ENCODE measurements around the gene FAM222B.
"Not testable (repeated sequence)": the region's sequence is repeated elsewhere in the genome, so short reads cannot be mapped to it uniquely, and the experiment has no call there.

FAM222B gene

GRCh38 chr17:28744972-28745785, 97.4 kb downstream of the FAM222B start:
- FAIRE-seq: no peak

- FAIRE-seq: no peak
These were observed 98.3 kb downstream of the FAM222B start for GRCh38 chr17:28744104-28744971.

GRCh38 chr17:28743243-28744103, 99.1 kb downstream of the FAM222B start, which contains the start of gene TRAF4:
Gene TRAF4 (plus strand): TSS chr17:28744011. CDS start chr17:28744113, 102 bp downstream.
- no peak for FAIRE-seq

- no peak for FAIRE-seq
These were observed 100.9 kb downstream of the FAM222B start for GRCh38 chr17:28741358-28742349.

- FAIRE-seq: no peak
These were observed 101.9 kb downstream of the FAM222B start for GRCh38 chr17:28740406-28741357.

GRCh38 chr17:28738680-28739384, 103.8 kb downstream of the FAM222B start:
- FAIRE-seq: no peak

GRCh38 chr17:28737770-28738679, 104.6 kb downstream of the FAM222B start:
- FAIRE-seq: no peak

- no peak for FAIRE-seq
These were observed 105.3 kb downstream of the FAM222B start for GRCh38 chr17:28737316-28737715.

- FAIRE-seq: not testable (repeated sequence)
These were observed 106.4 kb downstream of the FAM222B start for GRCh38 chr17:28735913-28736769.

- no peak for FAIRE-seq
These were observed 107.3 kb downstream of the FAM222B start for GRCh38 chr17:28735242-28735722.

- FAIRE-seq: no peak
These were observed 107.8 kb downstream of the FAM222B start for GRCh38 chr17:28734712-28735241.

GRCh38 chr17:28733346-28733745, 109.2 kb downstream of the FAM222B start:
- no peak for FAIRE-seq

GRCh38 chr17:28729950-28730330, 112.7 kb downstream of the FAM222B start:
- FAIRE-seq: no peak

GRCh38 chr17:28728364-28729200, 114.0 kb downstream of the FAM222B start, which contains the start of gene NEK8:
Gene NEK8 (plus strand): TSS chr17:28728788. CDS start chr17:28728814, 26 bp downstream.
- no peak for FAIRE-seq

GRCh38 chr17:28726627-28727491, 115.7 kb downstream of the FAM222B start:
- FAIRE-seq: no peak
